ENCODE data around the gene COPS7B. TPM values are rescaled to one million over a fixed set of nuclear protein-coding genes. Genes with fewer than 3 reads are reported as not detected.
A peak's percentile ranks its signal among the peaks of the same experiment; 100 is the strongest.

COPS7B gene
- total and polyA plus RNA-seq, 10 donors, result 18.2 to 55.1 (median 32.9) TPM

DNA sequence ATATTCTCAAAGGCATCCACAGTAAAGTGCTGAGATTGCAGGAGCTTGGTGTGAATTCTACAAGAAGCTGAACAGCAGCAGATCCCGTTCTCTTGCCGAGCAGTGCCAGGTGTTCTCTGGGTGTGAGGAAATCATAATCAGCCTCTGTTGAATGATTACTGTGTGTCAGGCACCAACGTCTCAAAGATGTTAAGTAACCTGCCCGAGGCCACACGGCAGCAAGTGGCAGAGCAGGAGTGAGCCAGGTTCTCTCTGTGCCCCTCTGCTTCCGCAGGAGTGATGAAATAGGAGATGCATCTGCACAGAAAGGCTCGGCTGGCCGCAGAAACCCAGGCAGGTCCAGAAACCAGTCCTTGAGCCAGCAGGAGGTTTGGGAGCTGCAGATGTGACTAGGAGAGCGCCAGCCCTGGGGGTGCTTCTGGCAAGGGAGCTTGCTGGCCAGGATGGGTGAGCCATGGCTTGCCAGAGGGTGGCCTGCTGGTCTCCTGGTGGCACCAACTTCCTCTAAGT lies 68.4 kb downstream of the COPS7B start:
- H3K4me1 ChIP-seq, result peaks cover 0 to 3% (median 0%) of the 10 kb centered on the region in 6 donors
- H3K27ac ChIP-seq, result no peak overlapping the region
- DNase-seq, result peak; percentile 51
- WGBS, 5 donors, result 86 to 91% (median 89%) methylated on average over 9 of the region's 9 CpGs
- intact Hi-C loops (cut with DNase I; ENCODE audit: low total_unique reads), result no loop called here
- peaks cover 0 to 9% (median 0%) of the 10 kb centered on the region in 7 donors for H3K27me3 ChIP-seq (replicated peaks in 1 of 7)
- H3K36me3 ChIP-seq, result no peaks in the 10 kb centered on the region
- no peaks in the 10 kb centered on the region for H3K9me3 ChIP-seq
- TF ChIP-seq CTCF (IDR thresholded peaks at IDR 0.05 in 8 of 11, conservative IDR thresholded peaks at IDR 0.05 in 3 of 11) (no peak), POLR2A (IDR thresholded peaks at IDR 0.05) (no peak), POLR2AphosphoS5 (IDR thresholded peaks at IDR 0.05) (no peak)
- no peak overlapping the region for H3K4me3 ChIP-seq

DNA sequence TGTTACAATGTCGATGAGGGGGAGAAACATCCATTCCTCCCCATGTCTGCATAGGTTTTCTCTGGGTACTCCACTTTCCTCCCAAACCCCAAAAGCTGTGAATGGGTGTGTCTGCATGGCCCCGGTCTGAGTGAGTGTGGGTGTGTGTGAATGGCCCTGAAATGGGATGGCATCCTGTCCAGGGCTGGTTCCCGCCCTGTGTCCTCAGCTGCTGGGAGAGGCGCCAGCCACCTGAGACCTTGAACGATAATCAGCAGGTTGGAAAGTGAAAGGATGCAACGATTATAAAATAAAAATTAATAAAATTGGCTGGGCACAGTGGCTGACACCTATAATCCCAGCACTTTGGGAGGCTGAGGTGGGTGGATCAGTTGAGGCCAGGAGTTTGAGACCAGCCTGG lies 70.7 kb downstream of the COPS7B start:
- Histone ChIP-seq H3K4me1 (peaks cover 0 to 3% (median 0%) of the 10 kb centered on the region in 6 donors), H3K27ac (peak overlapping the region in 3 of 8 donors; percentile 22 to 52 (median 45)), H3K27me3 (replicated peaks in 1 of 7) (peaks cover 0 to 7% (median 0%) of the 10 kb centered on the region in 7 donors), H3K36me3 (no peaks in the 10 kb centered on the region), H3K4me3 (no peak overlapping the region), H3K9me3 (no peaks in the 10 kb centered on the region)
- peak; percentile 81 for DNase-seq
- TF ChIP-seq POLR2AphosphoS5 (IDR thresholded peaks at IDR 0.05) (peak; percentile 23 to 53 (median 29)), POLR2A (IDR thresholded peaks at IDR 0.05) (no peak), CTCF (IDR thresholded peaks at IDR 0.05 in 8 of 11, conservative IDR thresholded peaks at IDR 0.05 in 3 of 11) (no peak)
- WGBS, 5 donors, result 65 to 81% (median 74%) methylated on average over 6 of the region's 6 CpGs
- intact Hi-C loops (cut with DNase I; ENCODE audit: low total_unique reads), result no loop called here

Small RNA genes within 50 kb of the gene (small RNA-seq; reads per million reads assigned to genes)
- gene AC073476.4, result 0 reads per million in 4 donors

Other genes starting within 250 kb of the COPS7B start
- not detected for gene TEX44, start 193.6 kb upstream of the COPS7B start, total RNA-seq
- not detected for gene TEX44, start 193.6 kb upstream of the COPS7B start, polyA plus RNA-seq
- gene PTMA, start 77.9 kb upstream of the COPS7B start, total RNA-seq, result 100 to 1,000 TPM; 509 to 901 (median 767) TPM
- 1,000 to 10,000 TPM; 1,653 to 2,114 (median 1,725) TPM for gene PTMA, start 77.9 kb upstream of the COPS7B start, polyA plus RNA-seq
- 10 to 100 TPM; 22.2 to 45.0 (median 28.3) TPM for gene PDE6D, start 5.2 kb upstream of the COPS7B start, total RNA-seq
- gene PDE6D, start 5.2 kb upstream of the COPS7B start, polyA plus RNA-seq, result 10 to 100 TPM; 20.5 to 35.1 (median 33.8) TPM
- under 1 TPM in 1 of 7 donors, not detected in 6; 0.93 TPM for gene NPPC, start 140.0 kb downstream of the COPS7B start, total RNA-seq
- 1 to 10 TPM in 1 of 3 donors, under 1 TPM in 2; 0.10 to 2.2 (median 0.76) TPM for gene NPPC, start 140.0 kb downstream of the COPS7B start, polyA plus RNA-seq
- gene DIS3L2, start 175.3 kb downstream of the COPS7B start, total RNA-seq, result 10 to 100 TPM; 30.7 to 59.8 (median 40.3) TPM
- 10 to 100 TPM in 2 of 3 donors, 1 to 10 TPM in 1; 9.1 to 15.6 (median 11.7) TPM for gene DIS3L2, start 175.3 kb downstream of the COPS7B start, polyA plus RNA-seq

All from spleen (tissue), 11 donors.